ENCODE results near the gene STK26.

Gene STK26

GRCh38 chrX:132033166-132033565 is 10.1 kb downstream of the STK26 start:
- no peak for TF ChIP-seq CTCF (IDR thresholded peaks at IDR 0.05; ENCODE audit: insufficient read depth, low read depth, low read length, missing control alignments)
- peak; percentile 22 for DNase-seq (ENCODE audit: low read depth)
- H3K4me3 ChIP-seq (ENCODE audit: low read depth, low read length): peak overlapping the region; percentile 13; the same call in 1 of the 2 replicates

- no peak overlapping the region; the same call in 1 of the 2 replicates for H3K4me3 ChIP-seq (ENCODE audit: low read depth, low read length)
- no peak for TF ChIP-seq CTCF (IDR thresholded peaks at IDR 0.05; ENCODE audit: insufficient read depth, low read depth, low read length, missing control alignments)
Observed at GRCh38 chrX:132034648-132035047, 11.5 kb downstream of the STK26 start.

GRCh38 chrX:132037479-132037993 is 14.4 kb downstream of the STK26 start:
- no peak for DNase-seq (ENCODE audit: low read depth)
- TF ChIP-seq CTCF (IDR thresholded peaks at IDR 0.05; ENCODE audit: insufficient read depth, low read depth, low read length, missing control alignments): no peak
- no peak overlapping the region for H3K4me3 ChIP-seq (ENCODE audit: low read depth, low read length)

More at GRCh38 chrX:132034648-132035047, 11.5 kb downstream of the STK26 start:
- DNase-seq (ENCODE audit: low read depth): peak; percentile 47

GRCh38 chrX:132040066-132040465 is 17.0 kb downstream of the STK26 start:
- H3K4me3 ChIP-seq (ENCODE audit: low read depth, low read length): no peak overlapping the region
- no peak for TF ChIP-seq CTCF (IDR thresholded peaks at IDR 0.05; ENCODE audit: insufficient read depth, low read depth, low read length, missing control alignments)
- no peak for DNase-seq (ENCODE audit: low read depth)

GRCh38 chrX:132041015-132041414 is 17.9 kb downstream of the STK26 start:
- no peak for DNase-seq (ENCODE audit: low read depth)
- no peak overlapping the region for H3K4me3 ChIP-seq (ENCODE audit: low read depth, low read length)
- TF ChIP-seq CTCF (IDR thresholded peaks at IDR 0.05; ENCODE audit: insufficient read depth, low read depth, low read length, missing control alignments): no peak

- DNase-seq (ENCODE audit: low read depth): no peak
- TF ChIP-seq CTCF (IDR thresholded peaks at IDR 0.05; ENCODE audit: insufficient read depth, low read depth, low read length, missing control alignments): no peak
- H3K4me3 ChIP-seq (ENCODE audit: low read depth, low read length): no peak overlapping the region
Observed at GRCh38 chrX:132043977-132044376, 20.9 kb downstream of the STK26 start.

- no peak for DNase-seq (ENCODE audit: low read depth)
- no peak overlapping the region for H3K4me3 ChIP-seq (ENCODE audit: low read depth, low read length)
- no peak for TF ChIP-seq CTCF (IDR thresholded peaks at IDR 0.05; ENCODE audit: insufficient read depth, low read depth, low read length, missing control alignments)
Observed at GRCh38 chrX:132044953-132045352, 21.9 kb downstream of the STK26 start.

Data from GM12865 (cell line).